ENCODE measurements around the gene DCAF17. TPM values are rescaled to one million over a fixed set of nuclear protein-coding genes. Genes with fewer than 3 reads are reported as not detected.

The DCAF17 gene
- total and polyA plus RNA-seq, 2 of the 13 experiments (the other 11 are each of a cell fraction or from before 2014, with no cell fraction given), result 13.7 to 30.0 TPM

DNA sequence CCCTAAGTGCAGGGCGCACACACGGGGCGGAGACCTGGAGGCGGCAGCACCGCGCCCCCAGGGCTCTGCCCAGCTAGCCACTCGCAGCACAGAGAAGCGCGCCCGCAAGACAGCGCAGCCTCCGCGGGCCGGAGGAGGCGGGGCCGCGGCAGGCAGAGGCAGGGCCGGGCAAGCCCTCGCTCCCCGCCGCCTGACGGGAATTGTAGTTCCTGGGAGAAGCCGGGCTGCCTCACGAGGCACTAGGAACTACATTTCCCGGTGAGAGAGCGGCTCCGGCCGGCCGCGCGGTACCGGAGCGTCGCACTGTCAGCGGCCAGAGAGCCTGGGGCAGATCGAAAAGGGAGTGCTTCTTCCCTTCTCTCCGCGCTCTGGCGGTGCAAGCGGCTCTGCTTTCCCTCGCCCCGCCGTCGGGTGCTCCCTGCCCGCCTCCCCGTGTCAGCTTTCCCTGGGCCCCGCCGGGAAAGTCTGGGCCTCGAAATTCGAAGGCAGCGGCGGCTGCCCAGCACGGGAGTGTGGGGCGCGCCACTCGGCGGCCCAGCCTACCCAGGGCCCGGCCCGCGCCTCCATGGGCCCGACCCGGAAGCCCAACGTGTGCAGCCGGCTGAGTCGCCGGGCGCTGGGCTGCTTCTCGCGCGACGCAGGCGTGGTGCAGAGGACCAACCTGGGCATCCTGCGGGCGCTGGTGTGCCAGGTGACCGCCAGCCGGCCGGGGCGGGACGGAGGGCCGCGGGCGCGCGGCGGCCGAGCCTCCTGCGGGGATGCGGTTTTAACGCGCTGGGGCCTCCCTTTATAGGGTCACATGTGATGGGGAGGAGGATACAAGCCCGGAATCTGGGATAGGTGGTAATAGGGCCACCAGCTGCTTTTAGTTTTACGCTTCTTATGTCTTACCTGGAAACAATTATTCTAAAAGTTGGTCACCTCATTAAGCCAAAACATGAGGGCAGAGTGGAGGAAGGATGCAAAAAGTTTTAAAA is at the start of gene DCAF17 (continued):
- peak; percentile 81; the same call in 1 of the 2 replicates for TF ChIP-seq DR1 (CRISPR knock-in tag; IDR thresholded peaks at IDR 0.05)
- TF ChIP-seq NCOA5 (CRISPR knock-in tag; IDR thresholded peaks at IDR 0.05), result 0 out of 2 replicates have a peak, but pooled peaks have one; percentile 26
- peak; percentile 78; the same call in 1 of the 2 replicates for TF ChIP-seq IKZF5 (CRISPR knock-in tag; IDR thresholded peaks at IDR 0.05)
- TF ChIP-seq ZNF607 (CRISPR knock-in tag; IDR thresholded peaks at IDR 0.05; ENCODE audit: borderline replicate concordance), result peak; percentile 78
- TF ChIP-seq SOX13 (IDR thresholded peaks at IDR 0.05), result no peak
- peak in 1 of 2 experiments; percentile 26; a peak in 2 of 4 replicates for TF ChIP-seq SOX13 (CRISPR knock-in tag; conservative IDR thresholded peaks at IDR 0.05 in 1 of 2, IDR thresholded peaks at IDR 0.05 in 1 of 2)
- TF ChIP-seq EZH2 (conservative IDR thresholded peaks at IDR 0.05; ENCODE audit: low read depth, low read length), result no peak
- TF ChIP-seq, protein P1, sequence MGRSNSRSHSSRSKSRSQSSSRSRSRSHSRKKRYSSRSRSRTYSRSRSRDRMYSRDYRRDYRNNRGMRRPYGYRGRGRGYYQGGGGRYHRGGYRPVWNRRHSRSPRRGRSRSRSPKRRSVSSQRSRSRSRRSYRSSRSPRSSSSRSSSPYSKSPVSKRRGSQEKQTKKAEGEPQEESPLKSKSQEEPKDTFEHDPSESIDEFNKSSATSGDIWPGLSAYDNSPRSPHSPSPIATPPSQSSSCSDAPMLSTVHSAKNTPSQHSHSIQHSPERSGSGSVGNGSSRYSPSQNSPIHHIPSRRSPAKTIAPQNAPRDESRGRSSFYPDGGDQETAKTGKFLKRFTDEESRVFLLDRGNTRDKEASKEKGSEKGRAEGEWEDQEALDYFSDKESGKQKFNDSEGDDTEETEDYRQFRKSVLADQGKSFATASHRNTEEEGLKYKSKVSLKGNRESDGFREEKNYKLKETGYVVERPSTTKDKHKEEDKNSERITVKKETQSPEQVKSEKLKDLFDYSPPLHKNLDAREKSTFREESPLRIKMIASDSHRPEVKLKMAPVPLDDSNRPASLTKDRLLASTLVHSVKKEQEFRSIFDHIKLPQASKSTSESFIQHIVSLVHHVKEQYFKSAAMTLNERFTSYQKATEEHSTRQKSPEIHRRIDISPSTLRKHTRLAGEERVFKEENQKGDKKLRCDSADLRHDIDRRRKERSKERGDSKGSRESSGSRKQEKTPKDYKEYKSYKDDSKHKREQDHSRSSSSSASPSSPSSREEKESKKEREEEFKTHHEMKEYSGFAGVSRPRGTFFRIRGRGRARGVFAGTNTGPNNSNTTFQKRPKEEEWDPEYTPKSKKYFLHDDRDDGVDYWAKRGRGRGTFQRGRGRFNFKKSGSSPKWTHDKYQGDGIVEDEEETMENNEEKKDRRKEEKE (IDR thresholded peaks at IDR 0.05), result no peak
- peak; percentile 90 for TF ChIP-seq KMT2B (CRISPR knock-in tag; IDR thresholded peaks at IDR 0.05)
- TF ChIP-seq ZNF543 (CRISPR knock-in tag; IDR thresholded peaks at IDR 0.05), result peak; percentile 98
- TF ChIP-seq, protein P2, sequence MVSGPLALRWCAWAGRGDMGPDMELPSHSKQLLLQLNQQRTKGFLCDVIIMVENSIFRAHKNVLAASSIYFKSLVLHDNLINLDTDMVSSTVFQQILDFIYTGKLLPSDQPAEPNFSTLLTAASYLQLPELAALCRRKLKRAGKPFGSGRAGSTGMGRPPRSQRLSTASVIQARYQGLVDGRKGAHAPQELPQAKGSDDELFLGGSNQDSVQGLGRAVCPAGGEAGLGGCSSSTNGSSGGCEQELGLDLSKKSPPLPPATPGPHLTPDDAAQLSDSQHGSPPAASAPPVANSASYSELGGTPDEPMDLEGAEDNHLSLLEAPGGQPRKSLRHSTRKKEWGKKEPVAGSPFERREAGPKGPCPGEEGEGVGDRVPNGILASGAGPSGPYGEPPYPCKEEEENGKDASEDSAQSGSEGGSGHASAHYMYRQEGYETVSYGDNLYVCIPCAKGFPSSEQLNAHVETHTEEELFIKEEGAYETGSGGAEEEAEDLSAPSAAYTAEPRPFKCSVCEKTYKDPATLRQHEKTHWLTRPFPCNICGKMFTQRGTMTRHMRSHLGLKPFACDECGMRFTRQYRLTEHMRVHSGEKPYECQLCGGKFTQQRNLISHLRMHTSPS (CRISPR knock-in tag; IDR thresholded peaks at IDR 0.05; ENCODE audit: low read depth), result peak; percentile 86
- TF ChIP-seq ZNF879 (CRISPR knock-in tag; IDR thresholded peaks at IDR 0.05), result peak; percentile 85
- TF ChIP-seq STAT6 (CRISPR knock-in tag; IDR thresholded peaks at IDR 0.05; ENCODE audit: borderline replicate concordance), result peak; percentile 30
- peak; percentile 82; the same call in 1 of the 2 replicates for TF ChIP-seq ZNF280D (CRISPR knock-in tag; IDR thresholded peaks at IDR 0.05)
- TF ChIP-seq ZNF660 (CRISPR knock-in tag; IDR thresholded peaks at IDR 0.05; ENCODE audit: borderline replicate concordance, low read depth), result no peak
